Prostate gland (tissue), 2 donors: ENCODE measurements around the gene SETD2.

ENCODE experiments used
- CTCF ChIP-seq, 4 experiments: fragments of 200-600 bp in 2 of 4; fragments of 450-650 bp in 2 of 4; sonication (generic) in 2 of 4; IDR thresholded peaks; 1 replicate in 3 of 4; 2 replicates in 1 of 4; pipeline ENCODE4 v1.5.1; 2016 to 2019; ENCODE audit warnings: antibody characterized with exemption in 4 of 4, mild to moderate bottlenecking in 2 of 4, moderate library complexity in 2 of 4
- POLR2A ChIP-seq: fragments of 450-650 bp; IDR thresholded peaks from one replicate; pipeline ENCODE4 v1.6.1; 2016; ENCODE audit warnings: antibody characterized with exemption, mild to moderate bottlenecking
- POLR2AphosphoS5 ChIP-seq: sonication (generic); formaldehyde crosslinking; IDR thresholded peaks from one replicate; pipeline ENCODE4 v1.6.1; 2017; ENCODE audit warnings: antibody characterized with exemption

- TF ChIP-seq CTCF (IDR thresholded peaks at IDR 0.05) = no peak
- no peak for TF ChIP-seq POLR2AphosphoS5
- TF ChIP-seq POLR2A = no peak
These were observed 144.7 kb downstream of the SETD2 start for GRCh38 chr3:47019201-47019600.
